ENCODE data around the gene ADK.

GRCh38 chr10:74343804-74344203, 192.8 kb downstream of the ADK start:
- TF ChIP-seq CTCF (IDR thresholded peaks at IDR 0.05) = no peak
- no peak for TF ChIP-seq POLR2A (IDR thresholded peaks at IDR 0.05)

Measured in right lobe of liver (tissue), 4 donors.